Prostate gland (tissue), 2 donors: ENCODE measurements around the gene TEX14.

Source experiments
- POLR2A ChIP-seq: fragments of 450-650 bp; IDR thresholded peaks from one replicate; pipeline ENCODE4 v1.6.1; 2016; ENCODE audit warnings: antibody characterized with exemption, mild to moderate bottlenecking
- POLR2AphosphoS5 ChIP-seq: sonication (generic); formaldehyde crosslinking; IDR thresholded peaks from one replicate; pipeline ENCODE4 v1.6.1; 2017; ENCODE audit warnings: antibody characterized with exemption
- TF ChIP-seq, protein P1 (sequence below), 4 experiments: fragments of 200-600 bp in 2 of 4; fragments of 450-650 bp in 2 of 4; sonication (generic) in 2 of 4; IDR thresholded peaks; 1 replicate in 3 of 4; 2 replicates in 1 of 4; pipeline ENCODE4 v1.5.1; 2016 to 2019; ENCODE audit warnings: antibody characterized with exemption in 4 of 4, mild to moderate bottlenecking in 2 of 4, moderate library complexity in 2 of 4

DNA sequence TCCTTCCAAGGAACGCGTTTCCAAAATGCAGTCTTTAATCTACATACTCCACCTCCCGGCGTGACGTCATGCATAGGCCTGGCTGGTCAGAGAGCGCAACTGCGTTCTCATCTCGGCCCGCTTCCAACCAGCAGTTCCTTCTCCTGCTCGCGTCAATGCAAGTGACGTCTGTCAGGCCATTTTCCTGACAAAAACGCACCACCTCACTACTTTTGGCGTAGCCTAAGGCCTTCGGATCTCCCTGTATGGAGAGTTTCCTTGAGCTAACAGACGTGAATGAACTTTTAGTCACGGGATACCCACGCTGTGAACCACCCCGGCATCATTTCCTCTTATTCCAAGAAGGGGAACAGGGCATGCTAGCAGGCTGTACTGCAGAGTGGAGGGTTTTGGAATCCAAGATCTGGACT lies 25.0 kb downstream of the TEX14 start:
- TF ChIP-seq, protein P1, sequence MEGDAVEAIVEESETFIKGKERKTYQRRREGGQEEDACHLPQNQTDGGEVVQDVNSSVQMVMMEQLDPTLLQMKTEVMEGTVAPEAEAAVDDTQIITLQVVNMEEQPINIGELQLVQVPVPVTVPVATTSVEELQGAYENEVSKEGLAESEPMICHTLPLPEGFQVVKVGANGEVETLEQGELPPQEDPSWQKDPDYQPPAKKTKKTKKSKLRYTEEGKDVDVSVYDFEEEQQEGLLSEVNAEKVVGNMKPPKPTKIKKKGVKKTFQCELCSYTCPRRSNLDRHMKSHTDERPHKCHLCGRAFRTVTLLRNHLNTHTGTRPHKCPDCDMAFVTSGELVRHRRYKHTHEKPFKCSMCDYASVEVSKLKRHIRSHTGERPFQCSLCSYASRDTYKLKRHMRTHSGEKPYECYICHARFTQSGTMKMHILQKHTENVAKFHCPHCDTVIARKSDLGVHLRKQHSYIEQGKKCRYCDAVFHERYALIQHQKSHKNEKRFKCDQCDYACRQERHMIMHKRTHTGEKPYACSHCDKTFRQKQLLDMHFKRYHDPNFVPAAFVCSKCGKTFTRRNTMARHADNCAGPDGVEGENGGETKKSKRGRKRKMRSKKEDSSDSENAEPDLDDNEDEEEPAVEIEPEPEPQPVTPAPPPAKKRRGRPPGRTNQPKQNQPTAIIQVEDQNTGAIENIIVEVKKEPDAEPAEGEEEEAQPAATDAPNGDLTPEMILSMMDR (IDR thresholded peaks at IDR 0.05): no peak
- TF ChIP-seq POLR2AphosphoS5: peak; percentile 59
- TF ChIP-seq POLR2A: peak; percentile 38
